ENCODE results near the gene JMJD1C. TPM values are rescaled to one million over a fixed set of nuclear protein-coding genes. Genes with fewer than 3 reads are reported as not detected.

Gene JMJD1C
- total RNA-seq, 1 experiment from 2014 or later = 139 TPM

- Histone ChIP-seq H3K9ac (ENCODE audit: low read length) (no peak overlapping the region), H2AFZ (ENCODE audit: low read length) (no peak overlapping the region), H3K4me2 (ENCODE audit: low read length) (no peak overlapping the region), H3F3A (ENCODE audit: low read length, unreplicated experiment) (no peaks in the 10 kb centered on the region), H3K27me3 (ENCODE audit: low read length) (no peaks in the 10 kb centered on the region), H3K4me3 (ENCODE audit: low read length) (no peak overlapping the region), H3K4me1 (ENCODE audit: insufficient read depth, low read length) (no peaks in the 10 kb centered on the region), H3K36me3 (ENCODE audit: low read depth, low read length) (peaks cover 88% of the 10 kb centered on the region), H3K9me2 (replicated peaks; ENCODE audit: low read length) (no peaks in the 10 kb centered on the region), H3K9me3 (ENCODE audit: low read length) (no peaks in the 10 kb centered on the region), H4K20me1 (ENCODE audit: low read length) (no peaks in the 10 kb centered on the region), H3K79me2 (ENCODE audit: low read length) (no peaks in the 10 kb centered on the region), H3K27ac (ENCODE audit: low read length) (no peak overlapping the region)
- ATAC-seq (no peak; the same call in 1 of the 2 replicates), DNase-seq (no peak)
- CTCF ChIA-PET = no interaction called here
- intact Hi-C loops (cut with micrococcal nuclease) = no loop called here
- TF ChIP-seq EZH2 (IDR thresholded peaks at IDR 0.05; ENCODE audit: low read length, unreplicated experiment) (no peak), CTCF (conservative IDR thresholded peaks at IDR 0.05; ENCODE audit: low read depth, low read length) (peak; percentile 22; the same call in 1 of the 2 replicates)
- no TSS peak for BruUV-seq (replicated peaks)
- POLR2A ChIA-PET (ENCODE audit: unreplicated experiment) = interaction anchor here (0.6 kb wide), 1 partner anchor 44 kb away, joined by 3 read pairs; no protein-coding TSS in a partner anchor
Measured at GRCh38 chr10:63175534-63175933, 290.2 kb downstream of the JMJD1C start.

- Histone ChIP-seq H3K4me1 (ENCODE audit: insufficient read depth, low read length) (no peaks in the 10 kb centered on the region), H3K27ac (ENCODE audit: low read length) (no peak overlapping the region), H3K27me3 (ENCODE audit: low read length) (no peaks in the 10 kb centered on the region), H3K9ac (ENCODE audit: low read length) (no peak overlapping the region), H3K9me3 (ENCODE audit: low read length) (no peaks in the 10 kb centered on the region), H2AFZ (ENCODE audit: low read length) (no peak overlapping the region), H3K4me2 (ENCODE audit: low read length) (no peak overlapping the region), H3K36me3 (ENCODE audit: low read depth, low read length) (peaks cover 96% of the 10 kb centered on the region), H4K20me1 (ENCODE audit: low read length) (peaks cover 6% of the 10 kb centered on the region; the same call in 1 of the 2 replicates), H3K4me3 (ENCODE audit: low read length) (no peak overlapping the region), H3K9me2 (replicated peaks; ENCODE audit: low read length) (no peaks in the 10 kb centered on the region), H3K79me2 (ENCODE audit: low read length) (no peaks in the 10 kb centered on the region), H3F3A (ENCODE audit: low read length, unreplicated experiment) (peaks cover 5% of the 10 kb centered on the region)
- CTCF ChIA-PET = interaction anchor here (0.7 kb wide), 1 partner anchor 37 kb away, joined by 7 read pairs; no protein-coding TSS in a partner anchor
- TF ChIP-seq EZH2phosphoT487 (IDR thresholded peaks at IDR 0.05; ENCODE audit: borderline replicate concordance, low read length) (no peak), EZH2 (IDR thresholded peaks at IDR 0.05; ENCODE audit: low read length, unreplicated experiment) (no peak), CTCF (conservative IDR thresholded peaks at IDR 0.05; ENCODE audit: low read depth, low read length) (no peak)
- DNase-seq = no peak
- intact Hi-C loops (cut with micrococcal nuclease) = no loop called here
- no TSS peak for BruUV-seq (replicated peaks)
- 0 out of 2 replicates have a peak, but pooled peaks have one; percentile 12 for ATAC-seq
- POLR2A ChIA-PET (ENCODE audit: unreplicated experiment) = interaction anchor here (0.6 kb wide), 1 partner anchor 23 kb away, joined by 8 read pairs; no protein-coding TSS in a partner anchor
Measured at GRCh38 chr10:63173468-63174232, 292.1 kb downstream of the JMJD1C start.

DNA sequence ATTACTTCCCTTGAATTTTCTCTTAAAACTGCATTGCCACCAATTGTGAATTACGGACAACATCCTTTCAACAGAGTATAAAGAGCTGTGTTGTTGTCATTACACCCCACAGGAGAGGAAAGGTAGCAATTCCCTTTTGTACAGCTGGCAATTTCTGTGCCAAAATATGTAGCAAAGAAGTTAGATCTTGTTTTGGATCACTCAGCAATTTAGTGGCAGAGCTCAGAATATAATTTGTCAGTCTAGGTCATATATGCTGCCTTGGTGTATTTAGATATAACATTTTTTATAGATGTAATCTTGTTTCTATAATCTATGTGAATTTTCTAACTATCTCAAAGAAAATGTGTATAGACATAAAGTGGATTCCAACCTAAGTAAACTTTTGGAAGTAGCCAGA, 293.9 kb downstream of the JMJD1C start:
- no peaks in the 10 kb centered on the region for H3K9me2 ChIP-seq (replicated peaks; ENCODE audit: low read length)
- CTCF ChIA-PET = no interaction called here
- POLR2A ChIA-PET (ENCODE audit: unreplicated experiment) = no interaction called here
- no peak overlapping the region for H3K27ac ChIP-seq (ENCODE audit: low read length)
- intact Hi-C loops (cut with micrococcal nuclease) = no loop called here
- DNase-seq (no peak), ATAC-seq (no peak)
- no TSS peak for BruUV-seq (replicated peaks)
- no peak overlapping the region for H3K4me2 ChIP-seq (ENCODE audit: low read length)
- H3K79me2 ChIP-seq (ENCODE audit: low read length) = no peaks in the 10 kb centered on the region
- H3K4me1 ChIP-seq (ENCODE audit: insufficient read depth, low read length) = no peaks in the 10 kb centered on the region
- H3K27me3 ChIP-seq (ENCODE audit: low read length) = no peaks in the 10 kb centered on the region
- H4K20me1 ChIP-seq (ENCODE audit: low read length) = peaks cover 6% of the 10 kb centered on the region; the same call in 1 of the 2 replicates
- no peak overlapping the region for H3K4me3 ChIP-seq (ENCODE audit: low read length)
- TF ChIP-seq CTCF (conservative IDR thresholded peaks at IDR 0.05; ENCODE audit: low read depth, low read length) (no peak), EZH2 (IDR thresholded peaks at IDR 0.05; ENCODE audit: low read length, unreplicated experiment) (no peak), EZH2phosphoT487 (IDR thresholded peaks at IDR 0.05; ENCODE audit: borderline replicate concordance, low read length) (no peak)
- H3K9ac ChIP-seq (ENCODE audit: low read length) = no peak overlapping the region
- H3F3A ChIP-seq (ENCODE audit: low read length, unreplicated experiment) = peaks cover 8% of the 10 kb centered on the region
- no peaks in the 10 kb centered on the region for H3K9me3 ChIP-seq (ENCODE audit: low read length)
- no peak overlapping the region for H2AFZ ChIP-seq (ENCODE audit: low read length)
- H3K36me3 ChIP-seq (ENCODE audit: low read depth, low read length) = peaks cover 92% of the 10 kb centered on the region

All from PC-3 (cell line).